ENCODE measurements around the gene ABCA7. TPM values are rescaled to one million over a fixed set of nuclear protein-coding genes. Genes with fewer than 3 reads are reported as not detected.
A peak's percentile ranks its signal among the peaks of the same experiment; 100 is the strongest.

ABCA7 gene
- total and polyA plus RNA-seq, 2 of the 13 experiments (the other 11 are each of a cell fraction or from before 2014, with no cell fraction given): 4.4 to 32.4 TPM

DNA sequence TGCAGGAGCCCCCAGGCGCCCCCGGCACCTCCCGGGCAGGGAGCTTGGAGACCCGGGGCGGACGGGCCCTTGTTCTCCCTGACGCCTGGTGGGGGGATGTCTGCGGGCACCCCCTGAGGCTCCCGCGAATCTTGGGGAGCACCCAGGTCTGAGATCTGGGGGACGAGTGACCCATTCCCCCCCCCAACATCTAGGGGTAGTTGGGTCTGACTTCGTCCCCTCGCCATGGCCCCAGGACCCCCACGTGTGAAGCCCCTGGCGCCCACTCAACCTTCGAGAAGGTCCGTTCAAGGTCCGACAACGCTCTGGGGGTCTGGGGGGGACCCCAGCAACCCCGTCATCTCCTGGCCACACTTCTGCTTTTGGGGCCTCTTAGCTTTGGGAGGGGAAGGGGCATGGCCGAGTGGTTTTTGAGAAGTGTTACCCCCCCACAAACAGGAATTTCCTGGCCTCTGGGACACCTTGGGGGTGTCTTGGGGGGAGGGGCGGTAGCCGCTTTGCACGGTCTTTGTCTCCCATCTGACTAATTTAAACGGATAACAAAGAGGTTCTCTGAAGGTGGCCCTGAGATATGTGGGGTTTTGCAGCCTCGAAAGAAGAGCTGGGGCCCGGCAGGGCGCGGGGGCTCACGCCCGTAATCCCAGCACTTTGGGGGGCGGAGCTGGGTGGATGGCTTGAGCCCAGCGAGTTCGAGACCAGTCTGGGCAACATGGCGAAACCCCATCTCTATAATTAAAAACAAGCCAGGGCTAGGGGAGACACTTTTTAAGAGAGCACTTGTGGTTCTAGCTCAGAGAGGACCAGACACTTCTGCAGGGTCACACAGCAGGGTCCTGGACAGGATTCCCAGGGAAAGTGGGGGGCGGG is 12.9 kb upstream of the ABCA7 start (continued):
- no peak for TF ChIP-seq PBX2 (CRISPR knock-in tag; IDR thresholded peaks at IDR 0.05)
- no peak for TF ChIP-seq ZBTB42 (CRISPR knock-in tag; IDR thresholded peaks at IDR 0.05)
- TF ChIP-seq, protein P1, sequence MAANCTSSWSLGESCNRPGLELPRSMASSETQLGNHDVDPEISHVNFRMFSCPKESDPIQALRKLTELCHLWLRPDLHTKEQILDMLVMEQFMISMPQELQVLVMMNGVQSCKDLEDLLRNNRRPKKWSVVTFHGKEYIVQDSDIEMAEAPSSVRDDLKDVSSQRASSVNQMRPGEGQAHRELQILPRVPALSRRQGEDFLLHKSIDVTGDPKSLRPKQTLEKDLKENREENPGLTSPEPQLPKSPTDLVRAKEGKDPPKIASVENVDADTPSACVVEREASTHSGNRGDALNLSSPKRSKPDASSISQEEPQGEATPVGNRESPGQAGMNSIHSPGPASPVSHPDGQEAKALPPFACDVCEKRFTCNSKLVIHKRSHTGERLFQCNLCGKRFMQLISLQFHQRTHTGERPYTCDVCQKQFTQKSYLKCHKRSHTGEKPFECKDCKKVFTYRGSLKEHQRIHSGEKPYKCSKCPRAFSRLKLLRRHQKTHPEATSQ (CRISPR knock-in tag; IDR thresholded peaks at IDR 0.05; ENCODE audit: borderline replicate concordance): no peak
- TF ChIP-seq ZNF317 (CRISPR knock-in tag; IDR thresholded peaks at IDR 0.05): no peak
- TF ChIP-seq, protein P2, sequence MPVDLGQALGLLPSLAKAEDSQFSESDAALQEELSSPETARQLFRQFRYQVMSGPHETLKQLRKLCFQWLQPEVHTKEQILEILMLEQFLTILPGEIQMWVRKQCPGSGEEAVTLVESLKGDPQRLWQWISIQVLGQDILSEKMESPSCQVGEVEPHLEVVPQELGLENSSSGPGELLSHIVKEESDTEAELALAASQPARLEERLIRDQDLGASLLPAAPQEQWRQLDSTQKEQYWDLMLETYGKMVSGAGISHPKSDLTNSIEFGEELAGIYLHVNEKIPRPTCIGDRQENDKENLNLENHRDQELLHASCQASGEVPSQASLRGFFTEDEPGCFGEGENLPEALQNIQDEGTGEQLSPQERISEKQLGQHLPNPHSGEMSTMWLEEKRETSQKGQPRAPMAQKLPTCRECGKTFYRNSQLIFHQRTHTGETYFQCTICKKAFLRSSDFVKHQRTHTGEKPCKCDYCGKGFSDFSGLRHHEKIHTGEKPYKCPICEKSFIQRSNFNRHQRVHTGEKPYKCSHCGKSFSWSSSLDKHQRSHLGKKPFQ (CRISPR knock-in tag; IDR thresholded peaks at IDR 0.05; ENCODE audit: insufficient replicate concordance): no peak
- TF ChIP-seq MAFG (CRISPR knock-in tag; IDR thresholded peaks at IDR 0.05): no peak
- TF ChIP-seq ZNF441 (CRISPR knock-in tag; IDR thresholded peaks at IDR 0.05; ENCODE audit: borderline replicate concordance): no peak
- TF ChIP-seq TARDBP (CRISPR knock-in tag; IDR thresholded peaks at IDR 0.05): no peak; the same call in 1 of the 2 replicates
- TF ChIP-seq NR0B2 (CRISPR knock-in tag; IDR thresholded peaks at IDR 0.05): peak; percentile 13; the same call in 1 of the 2 replicates
- no peak for TF ChIP-seq LCORL (IDR thresholded peaks at IDR 0.05)
- TF ChIP-seq LCORL (CRISPR knock-in tag; IDR thresholded peaks at IDR 0.05): peak; percentile 22; the same call in 1 of the 2 replicates
- no peak for TF ChIP-seq ZNF337 (CRISPR knock-in tag; IDR thresholded peaks at IDR 0.05; ENCODE audit: borderline replicate concordance, low read depth)
- no peak for TF ChIP-seq ZMYM3 (CRISPR knock-in tag; IDR thresholded peaks at IDR 0.05)
- TF ChIP-seq SP4 (CRISPR knock-in tag; IDR thresholded peaks at IDR 0.05): no peak
- TF ChIP-seq, protein P3, sequence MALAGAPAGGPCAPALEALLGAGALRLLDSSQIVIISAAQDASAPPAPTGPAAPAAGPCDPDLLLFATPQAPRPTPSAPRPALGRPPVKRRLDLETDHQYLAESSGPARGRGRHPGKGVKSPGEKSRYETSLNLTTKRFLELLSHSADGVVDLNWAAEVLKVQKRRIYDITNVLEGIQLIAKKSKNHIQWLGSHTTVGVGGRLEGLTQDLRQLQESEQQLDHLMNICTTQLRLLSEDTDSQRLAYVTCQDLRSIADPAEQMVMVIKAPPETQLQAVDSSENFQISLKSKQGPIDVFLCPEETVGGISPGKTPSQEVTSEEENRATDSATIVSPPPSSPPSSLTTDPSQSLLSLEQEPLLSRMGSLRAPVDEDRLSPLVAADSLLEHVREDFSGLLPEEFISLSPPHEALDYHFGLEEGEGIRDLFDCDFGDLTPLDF (CRISPR knock-in tag; IDR thresholded peaks at IDR 0.05): 0 out of 2 replicates have a peak, but pooled peaks have one; percentile 32
- no peak for TF ChIP-seq DDIT3 (CRISPR knock-in tag; IDR thresholded peaks at IDR 0.05)
- no peak for TF ChIP-seq ZNF121 (CRISPR knock-in tag; IDR thresholded peaks at IDR 0.05)
- no peak for TF ChIP-seq CBX2 (IDR thresholded peaks at IDR 0.05; ENCODE audit: low read depth, low read length)
- TF ChIP-seq CBX2 (CRISPR knock-in tag; IDR thresholded peaks at IDR 0.05; ENCODE audit: low read depth): no peak
- TF ChIP-seq, protein P4, sequence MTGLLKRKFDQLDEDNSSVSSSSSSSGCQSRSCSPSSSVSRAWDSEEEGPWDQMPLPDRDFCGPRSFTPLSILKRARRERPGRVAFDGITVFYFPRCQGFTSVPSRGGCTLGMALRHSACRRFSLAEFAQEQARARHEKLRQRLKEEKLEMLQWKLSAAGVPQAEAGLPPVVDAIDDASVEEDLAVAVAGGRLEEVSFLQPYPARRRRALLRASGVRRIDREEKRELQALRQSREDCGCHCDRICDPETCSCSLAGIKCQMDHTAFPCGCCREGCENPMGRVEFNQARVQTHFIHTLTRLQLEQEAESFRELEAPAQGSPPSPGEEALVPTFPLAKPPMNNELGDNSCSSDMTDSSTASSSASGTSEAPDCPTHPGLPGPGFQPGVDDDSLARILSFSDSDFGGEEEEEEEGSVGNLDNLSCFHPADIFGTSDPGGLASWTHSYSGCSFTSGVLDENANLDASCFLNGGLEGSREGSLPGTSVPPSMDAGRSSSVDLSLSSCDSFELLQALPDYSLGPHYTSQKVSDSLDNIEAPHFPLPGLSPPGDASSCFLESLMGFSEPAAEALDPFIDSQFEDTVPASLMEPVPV (CRISPR knock-in tag; IDR thresholded peaks at IDR 0.05): no peak; the same call in 1 of the 2 replicates
- TF ChIP-seq ZKSCAN5 (CRISPR knock-in tag; IDR thresholded peaks at IDR 0.05): no peak
- TF ChIP-seq TBX3 (IDR thresholded peaks at IDR 0.05; ENCODE audit: borderline replicate concordance): no peak

Measured in HepG2 (cell line).